Spleen (tissue), 7 donors: ENCODE measurements around the gene ADRB2.

Experiments
- POLR2A ChIP-seq, 3 donors: fragments of 450-650 bp; IDR thresholded peaks; one replicate each; pipeline ENCODE4 v1.5.1; 2017; ENCODE audit warnings: antibody characterized with exemption in 3 of 3, mild to moderate bottlenecking in 1 of 3
- TF ChIP-seq, protein P1 (sequence below), 11 experiments: fragments of 200-600 bp in 7 of 11; fragments of 450-650 bp in 4 of 11; sonication (generic) in 4 of 11; IDR thresholded peaks in 8 of 11; conservative IDR thresholded peaks in 3 of 11; 1 replicate in 7 of 11; 2 replicates in 4 of 11; pipeline versions ENCODE4 v1.4.0 to v1.8.0; 2016 to 2021; ENCODE audit warnings: antibody characterized with exemption in 11 of 11, inconsistent platforms in 4 of 11, mild to moderate bottlenecking in 1 of 11
- donor health status: DM: no; HTN: no; CAD: no; lungs with moderate emphysema.
- donor health status: DM: no; HTN: no; CAD: no.
- donor health status: DM: no; HTN: no; CAD: no.

DNA sequence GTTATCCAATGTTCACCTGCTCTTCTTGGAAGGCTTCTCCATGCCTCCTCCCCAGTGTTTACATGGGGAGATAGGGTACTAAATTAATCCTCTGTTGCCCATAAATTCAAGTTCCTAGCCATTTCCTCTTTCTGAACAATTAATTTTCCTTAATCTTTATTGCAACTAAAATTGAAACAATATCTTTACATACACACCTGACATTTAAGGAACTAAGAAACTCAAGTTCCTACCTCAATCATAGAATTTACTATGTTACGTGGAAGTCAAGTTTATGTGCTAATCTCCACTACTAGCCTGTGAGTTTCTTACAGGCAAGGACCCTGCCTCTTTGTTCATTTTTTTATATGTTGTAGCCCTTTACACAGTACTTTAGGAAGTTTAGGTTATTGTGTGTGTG is 10.1 kb upstream of the ADRB2 start:
- TF ChIP-seq, protein P1, sequence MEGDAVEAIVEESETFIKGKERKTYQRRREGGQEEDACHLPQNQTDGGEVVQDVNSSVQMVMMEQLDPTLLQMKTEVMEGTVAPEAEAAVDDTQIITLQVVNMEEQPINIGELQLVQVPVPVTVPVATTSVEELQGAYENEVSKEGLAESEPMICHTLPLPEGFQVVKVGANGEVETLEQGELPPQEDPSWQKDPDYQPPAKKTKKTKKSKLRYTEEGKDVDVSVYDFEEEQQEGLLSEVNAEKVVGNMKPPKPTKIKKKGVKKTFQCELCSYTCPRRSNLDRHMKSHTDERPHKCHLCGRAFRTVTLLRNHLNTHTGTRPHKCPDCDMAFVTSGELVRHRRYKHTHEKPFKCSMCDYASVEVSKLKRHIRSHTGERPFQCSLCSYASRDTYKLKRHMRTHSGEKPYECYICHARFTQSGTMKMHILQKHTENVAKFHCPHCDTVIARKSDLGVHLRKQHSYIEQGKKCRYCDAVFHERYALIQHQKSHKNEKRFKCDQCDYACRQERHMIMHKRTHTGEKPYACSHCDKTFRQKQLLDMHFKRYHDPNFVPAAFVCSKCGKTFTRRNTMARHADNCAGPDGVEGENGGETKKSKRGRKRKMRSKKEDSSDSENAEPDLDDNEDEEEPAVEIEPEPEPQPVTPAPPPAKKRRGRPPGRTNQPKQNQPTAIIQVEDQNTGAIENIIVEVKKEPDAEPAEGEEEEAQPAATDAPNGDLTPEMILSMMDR (IDR thresholded peaks at IDR 0.05 in 8 of 11, conservative IDR thresholded peaks at IDR 0.05 in 3 of 11): no peak
- no peak for TF ChIP-seq POLR2A (IDR thresholded peaks at IDR 0.05)
